ENCODE results near the gene ATOSA.

ATOSA gene

DNA sequence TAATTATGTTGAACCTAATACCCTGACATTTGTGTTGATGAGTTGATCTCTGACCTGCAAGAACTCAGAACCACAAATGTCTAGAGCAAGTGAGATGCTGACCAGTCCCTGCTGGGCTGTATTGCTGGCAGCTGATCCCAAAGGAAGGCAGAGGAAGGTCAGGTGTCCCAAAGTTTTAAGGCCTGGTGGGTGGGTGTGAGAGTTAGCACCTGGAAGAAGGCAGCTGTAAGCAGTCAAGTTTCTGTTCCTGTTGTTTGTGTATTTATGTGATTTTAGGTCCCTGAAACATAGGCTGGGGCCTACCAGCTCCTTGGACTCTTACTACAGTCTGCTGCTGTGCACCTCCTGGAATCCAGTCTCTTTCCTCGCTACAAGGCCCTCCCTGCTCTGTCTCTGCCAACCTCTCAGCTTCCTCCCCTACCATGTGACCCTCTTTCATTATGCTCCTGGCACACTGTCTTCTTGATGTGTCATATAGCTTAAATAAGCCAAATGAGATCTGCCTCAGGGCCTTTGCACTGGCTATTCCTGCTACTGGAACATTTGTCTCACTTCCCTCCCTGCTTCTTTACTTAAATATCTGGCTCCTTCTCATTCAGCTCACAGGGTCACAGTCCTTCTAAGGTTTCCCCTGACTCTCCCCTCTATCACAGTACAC lies 31.0 kb upstream of the ATOSA start:
- Histone ChIP-seq H3K9me3 (no peaks in the 10 kb centered on the region), H3K27ac (no peak overlapping the region)
- intact Hi-C loops (cut with DNase I; ENCODE audit: low total_unique reads) = no loop called here

DNA sequence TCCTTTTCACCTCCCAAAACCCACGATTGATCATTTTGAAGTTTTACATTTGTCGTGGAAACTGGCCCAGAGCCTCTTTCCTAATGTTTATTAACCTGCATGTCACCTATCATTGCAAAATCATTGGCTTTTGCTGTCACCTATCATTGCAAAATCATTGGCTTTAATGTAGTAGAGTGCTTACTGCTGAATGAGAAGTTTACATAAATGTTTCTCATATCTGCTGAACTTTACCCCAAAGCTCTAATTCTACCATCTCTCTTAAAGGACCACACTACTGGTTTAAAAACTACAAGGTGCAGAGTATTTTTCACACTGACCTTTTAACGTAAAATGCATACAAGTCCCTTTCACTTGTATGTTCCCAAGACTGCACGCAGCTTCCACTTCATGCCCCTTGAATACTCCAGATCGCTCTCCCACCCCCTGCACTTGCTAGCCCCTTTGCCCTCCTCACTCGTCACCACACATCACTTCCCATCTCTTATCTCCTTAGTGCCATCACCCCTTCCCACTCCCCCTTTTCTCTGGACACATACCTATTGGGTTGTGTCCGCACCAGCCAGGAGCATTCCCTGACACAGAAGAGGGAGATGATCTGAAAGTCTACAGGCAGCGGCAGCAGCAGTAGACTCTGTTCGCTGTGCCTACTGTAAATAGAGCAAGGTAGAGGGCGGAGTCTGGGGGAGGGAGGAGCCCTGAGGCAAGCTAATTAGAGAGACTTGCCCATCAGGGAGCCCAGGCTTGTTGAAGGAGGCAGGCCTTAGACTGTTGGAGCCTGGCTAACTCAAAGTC lies 30.2 kb upstream of the ATOSA start:
- TF ChIP-seq, protein P1, sequence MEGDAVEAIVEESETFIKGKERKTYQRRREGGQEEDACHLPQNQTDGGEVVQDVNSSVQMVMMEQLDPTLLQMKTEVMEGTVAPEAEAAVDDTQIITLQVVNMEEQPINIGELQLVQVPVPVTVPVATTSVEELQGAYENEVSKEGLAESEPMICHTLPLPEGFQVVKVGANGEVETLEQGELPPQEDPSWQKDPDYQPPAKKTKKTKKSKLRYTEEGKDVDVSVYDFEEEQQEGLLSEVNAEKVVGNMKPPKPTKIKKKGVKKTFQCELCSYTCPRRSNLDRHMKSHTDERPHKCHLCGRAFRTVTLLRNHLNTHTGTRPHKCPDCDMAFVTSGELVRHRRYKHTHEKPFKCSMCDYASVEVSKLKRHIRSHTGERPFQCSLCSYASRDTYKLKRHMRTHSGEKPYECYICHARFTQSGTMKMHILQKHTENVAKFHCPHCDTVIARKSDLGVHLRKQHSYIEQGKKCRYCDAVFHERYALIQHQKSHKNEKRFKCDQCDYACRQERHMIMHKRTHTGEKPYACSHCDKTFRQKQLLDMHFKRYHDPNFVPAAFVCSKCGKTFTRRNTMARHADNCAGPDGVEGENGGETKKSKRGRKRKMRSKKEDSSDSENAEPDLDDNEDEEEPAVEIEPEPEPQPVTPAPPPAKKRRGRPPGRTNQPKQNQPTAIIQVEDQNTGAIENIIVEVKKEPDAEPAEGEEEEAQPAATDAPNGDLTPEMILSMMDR (IDR thresholded peaks at IDR 0.05) = no peak
- Histone ChIP-seq H3K27ac (no peak overlapping the region), H3K4me3 (no peak overlapping the region), H3K4me1 (no peaks in the 10 kb centered on the region), H3K27me3 (no peaks in the 10 kb centered on the region), H3K36me3 (no peaks in the 10 kb centered on the region), H3K9me3 (no peaks in the 10 kb centered on the region)
- intact Hi-C loops (cut with DNase I; ENCODE audit: low total_unique reads) = no loop called here
- DNase-seq = no peak

More for the DNA sequence above, 31.0 kb upstream of the ATOSA start:
- TF ChIP-seq, protein P1 (IDR thresholded peaks at IDR 0.05) = no peak
- H3K4me3 ChIP-seq = no peak overlapping the region
- no peak for DNase-seq
- no peaks in the 10 kb centered on the region for H3K4me1 ChIP-seq
- no peaks in the 10 kb centered on the region for H3K36me3 ChIP-seq
- no peaks in the 10 kb centered on the region for H3K27me3 ChIP-seq

DNA sequence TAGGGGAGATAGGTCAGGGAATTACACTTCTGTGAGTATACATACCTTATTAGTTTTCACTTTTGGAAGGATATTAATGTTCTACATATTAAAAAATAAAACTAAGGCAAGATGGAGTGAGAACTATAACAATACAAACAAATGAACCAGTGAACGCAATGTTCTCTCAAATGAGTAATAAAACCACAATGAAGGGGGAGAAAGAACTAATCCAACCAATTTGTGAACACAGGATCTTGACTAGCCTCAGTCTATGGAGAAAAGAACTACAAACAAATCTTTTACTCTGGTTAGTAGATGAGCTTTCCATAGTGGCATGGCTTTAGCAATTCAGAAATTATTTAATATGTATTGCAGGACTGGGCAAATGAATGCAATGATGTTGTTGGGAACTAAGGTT lies 26.9 kb upstream of the ATOSA start:
- no peaks in the 10 kb centered on the region for H3K4me1 ChIP-seq
- no peak overlapping the region for H3K4me3 ChIP-seq
- H3K27ac ChIP-seq = no peak overlapping the region
- intact Hi-C loops (cut with DNase I; ENCODE audit: low total_unique reads) = no loop called here
- no peak for DNase-seq
- H3K36me3 ChIP-seq = no peaks in the 10 kb centered on the region
- TF ChIP-seq, protein P1 (IDR thresholded peaks at IDR 0.05) = no peak
- no peaks in the 10 kb centered on the region for H3K9me3 ChIP-seq
- no peaks in the 10 kb centered on the region for H3K27me3 ChIP-seq

DNA sequence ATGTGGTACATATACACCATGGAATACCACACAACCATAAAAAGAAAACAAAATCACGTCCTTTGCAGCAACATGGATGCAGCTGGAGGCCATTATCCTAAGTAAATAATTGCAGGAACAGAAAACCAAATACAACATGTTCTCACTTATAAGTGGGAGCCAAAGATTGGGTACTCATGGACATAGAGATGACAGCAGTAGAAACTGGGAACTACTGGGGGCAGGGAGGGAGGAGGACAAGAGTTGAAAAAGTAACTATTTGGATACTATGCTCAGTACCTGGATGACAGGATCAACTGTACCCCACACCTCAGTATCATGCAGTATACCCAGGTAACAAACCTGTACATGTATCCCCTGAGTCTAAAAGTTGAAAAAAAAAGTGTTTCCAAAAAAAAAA lies 23.2 kb upstream of the ATOSA start:
- DNase-seq = no peak
- Histone ChIP-seq H3K27me3 (peaks cover 0 to 3% of the 10 kb centered on the region in 2 donors), H3K9me3 (no peaks in the 10 kb centered on the region), H3K4me1 (no peaks in the 10 kb centered on the region), H3K4me3 (no peak overlapping the region), H3K36me3 (no peaks in the 10 kb centered on the region), H3K27ac (no peak overlapping the region)
- TF ChIP-seq, protein P1 (IDR thresholded peaks at IDR 0.05) = no peak
- intact Hi-C loops (cut with DNase I; ENCODE audit: low total_unique reads) = no loop called here

DNA sequence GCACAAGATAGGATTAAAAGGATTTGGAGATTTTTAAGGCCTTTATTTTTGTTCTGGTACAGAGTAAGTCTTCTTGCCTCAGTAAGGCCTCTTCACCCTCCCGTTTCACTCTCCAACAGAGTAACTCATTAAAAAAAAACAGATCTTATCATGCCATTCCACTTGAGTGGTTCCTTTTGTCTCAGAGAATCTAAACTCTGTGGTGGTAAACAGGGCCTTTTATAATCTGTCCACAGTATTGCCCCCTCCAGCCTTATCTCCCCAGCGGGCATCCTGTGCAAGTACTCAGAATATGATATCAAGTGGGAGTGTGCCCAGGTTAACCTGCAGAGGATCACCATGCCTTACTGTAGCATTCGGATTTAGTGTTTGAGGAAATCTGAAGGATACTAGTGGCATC lies 20.3 kb upstream of the ATOSA start:
- intact Hi-C loops (cut with DNase I; ENCODE audit: low total_unique reads) = no loop called here
- H3K27ac ChIP-seq = no peak overlapping the region
- DNase-seq = no peak

More for the DNA sequence above, 20.3 kb upstream of the ATOSA start:
- H3K27me3 ChIP-seq = peaks cover 0 to 3% of the 10 kb centered on the region in 2 donors
- H3K4me3 ChIP-seq = no peak overlapping the region
- TF ChIP-seq, protein P1 (IDR thresholded peaks at IDR 0.05) = no peak
- no peaks in the 10 kb centered on the region for H3K36me3 ChIP-seq
- H3K4me1 ChIP-seq = no peaks in the 10 kb centered on the region
- no peaks in the 10 kb centered on the region for H3K9me3 ChIP-seq
